NCI-H2081 treated with DMSO at 0.1 percent for 48 hours (cell line): ENCODE data around the gene PIN1.
A peak's percentile ranks its signal among the peaks of the same experiment; 100 is the strongest.
"Not testable (repeated sequence)": the region's sequence is repeated elsewhere in the genome, so short reads cannot be mapped to it uniquely, and the experiment has no call there.

Experiments
- DNase-seq: peaks from one replicate; lab custom pipeline; 2025; lab: John Stamatoyannopoulos, UW

Gene PIN1

DNA sequence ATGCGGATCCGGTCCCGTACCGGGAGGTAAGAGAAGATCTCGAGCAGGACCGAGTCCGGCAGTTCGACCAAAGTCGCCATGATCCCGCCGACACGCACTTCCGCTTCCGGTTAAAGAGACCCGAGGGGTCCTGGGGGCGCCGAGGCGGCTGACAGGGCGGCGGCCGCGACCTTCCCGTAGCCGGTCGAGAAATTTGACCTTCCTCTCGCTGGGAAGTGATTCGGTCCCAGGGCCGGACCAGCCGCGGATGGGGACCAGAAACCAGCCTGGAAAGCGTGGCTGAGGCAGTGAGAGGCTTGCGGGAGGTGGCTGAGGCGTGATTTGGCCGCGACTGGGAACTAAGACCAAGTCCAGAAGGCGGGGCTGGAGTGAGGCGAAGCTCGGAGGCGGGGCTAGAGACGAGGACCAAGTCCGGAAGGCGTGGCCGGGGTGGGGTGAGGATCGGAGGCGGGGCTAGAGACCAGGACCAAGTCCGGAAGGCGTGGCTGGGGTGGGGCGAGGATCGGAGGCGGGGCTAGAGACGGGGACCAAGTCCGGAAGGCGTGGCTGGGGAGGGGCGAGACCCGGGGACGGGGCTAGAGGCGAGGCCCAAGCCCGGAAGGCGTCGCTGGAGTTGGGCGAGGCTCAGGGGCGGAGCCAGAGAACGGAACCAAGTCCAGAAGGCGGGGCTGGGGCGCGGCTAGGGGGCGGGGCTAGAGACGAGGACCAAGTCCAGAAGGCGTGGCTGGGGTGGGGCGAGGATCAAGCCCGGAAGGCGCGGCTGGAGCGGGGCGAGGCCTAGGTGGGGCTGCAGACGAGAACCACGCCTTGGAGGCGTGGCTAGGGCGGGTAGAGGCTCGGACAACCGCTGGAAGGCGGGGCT lies 16.2 kb upstream of the PIN1 start, which contains the start of gene FBXL12:
TSS of gene FBXL12 (minus strand) at position 346 of the 862 bp plus-strand sequence. CDS start at position 80, 266 bp downstream.
- peak; percentile 86 for DNase-seq

- no peak for DNase-seq
Observed at GRCh38 chr19:9819596-9819909, 15.6 kb upstream of the PIN1 start.

DNA sequence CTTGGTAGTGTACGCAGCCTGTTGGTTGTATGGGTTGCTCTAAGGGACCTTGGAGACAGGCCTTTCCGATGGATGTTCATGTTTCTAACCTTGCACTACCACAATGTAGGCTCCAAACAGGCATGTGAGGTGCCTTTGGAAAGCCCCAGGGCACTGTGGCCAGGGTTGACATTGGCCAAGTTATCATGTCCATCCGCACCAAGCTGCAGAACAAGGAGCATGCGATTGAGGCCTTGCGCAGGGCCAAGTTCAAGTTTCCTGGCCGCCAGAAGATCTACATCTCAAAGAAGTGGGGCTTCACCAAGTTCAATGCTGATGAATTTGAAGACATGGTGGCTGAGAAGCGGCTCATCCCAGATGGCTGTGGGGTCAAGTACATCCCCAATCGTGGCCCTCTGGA lies 15.1 kb upstream of the PIN1 start:
- DNase-seq: not testable (repeated sequence)

GRCh38 chr19:9823816-9824215 lies 11.3 kb upstream of the PIN1 start:
- no peak for DNase-seq

DNA sequence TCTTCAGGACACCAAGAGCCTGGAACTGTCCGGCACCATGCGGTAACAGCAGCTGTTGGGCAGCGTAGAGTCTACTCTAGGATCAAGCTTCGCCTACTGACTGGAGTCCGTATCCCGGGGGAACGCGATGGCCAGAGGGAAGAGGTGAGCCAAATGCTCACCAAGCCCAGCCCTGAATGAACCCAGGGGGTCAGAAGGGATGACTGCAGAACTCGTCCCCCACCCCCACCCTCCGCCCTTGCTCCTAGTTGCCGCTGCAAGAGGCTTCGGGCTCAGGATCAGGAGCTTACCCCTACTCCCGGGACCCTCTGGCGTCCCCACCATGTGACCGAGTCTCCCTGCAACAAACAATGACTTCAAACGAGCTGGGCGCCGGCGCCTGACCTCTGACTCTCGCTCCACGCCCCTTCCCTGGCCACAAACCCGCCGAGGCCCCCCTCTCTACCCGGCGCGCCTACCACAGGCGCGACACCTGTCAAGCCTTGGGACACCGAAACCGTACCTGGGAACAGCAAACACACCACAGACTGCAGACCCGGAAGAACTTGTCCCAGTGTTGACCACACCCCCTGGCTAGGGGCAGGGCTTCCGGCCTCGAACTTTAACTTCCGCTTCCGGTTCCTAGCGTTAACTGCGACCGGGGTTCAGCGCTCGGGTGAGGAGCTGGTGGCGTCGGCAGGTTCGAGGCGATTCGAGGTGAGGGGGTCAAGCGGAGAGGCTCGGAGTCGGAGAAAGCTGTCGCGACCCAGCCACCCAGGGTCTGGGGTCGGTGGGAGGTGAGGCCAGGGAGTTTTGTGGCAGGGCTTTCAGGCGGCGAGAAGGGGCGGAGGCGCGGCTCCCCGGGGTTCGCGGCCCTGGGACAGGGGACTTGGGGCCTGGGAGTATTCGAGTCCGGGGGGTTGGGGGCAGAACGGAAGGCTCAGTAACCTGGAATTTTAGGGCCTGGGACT lies 7.6 kb upstream of the PIN1 start, which contains the start of gene UBL5:
TSS of gene UBL5 (plus strand) at position 630 of the 950 bp plus-strand sequence. CDS start 420 bp downstream, outside the sequence.
- peak; percentile 49 for DNase-seq

- DNase-seq: no peak
Observed at GRCh38 chr19:9828551-9829063, 6.5 kb upstream of the PIN1 start.

GRCh38 chr19:9834307-9834725 lies 802 bp upstream of the PIN1 start:
- DNase-seq: no peak

- DNase-seq: no peak
Observed at GRCh38 chr19:9835507-9835949, 410 bp downstream of the PIN1 start.

DNA sequence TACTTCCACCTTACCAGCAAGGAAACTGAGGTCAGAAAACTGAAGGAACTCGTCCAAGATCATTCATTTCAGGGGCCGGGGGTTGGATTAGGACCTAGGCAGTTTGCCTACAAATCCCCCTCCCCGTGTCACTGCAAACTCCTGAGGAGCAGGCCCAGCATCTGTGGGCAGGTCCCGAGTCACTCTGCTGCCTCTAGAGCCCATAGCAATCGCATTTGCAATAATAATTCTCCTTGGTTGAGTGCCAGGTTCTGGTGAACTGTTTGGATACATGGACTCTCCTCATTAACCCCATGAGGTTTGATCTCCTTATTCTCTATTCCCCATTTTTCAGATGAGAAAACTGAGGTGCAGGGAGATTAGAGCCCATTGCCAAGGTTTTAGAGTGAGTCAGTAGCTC lies 903 bp downstream of the PIN1 start:
- DNase-seq: no peak

DNA sequence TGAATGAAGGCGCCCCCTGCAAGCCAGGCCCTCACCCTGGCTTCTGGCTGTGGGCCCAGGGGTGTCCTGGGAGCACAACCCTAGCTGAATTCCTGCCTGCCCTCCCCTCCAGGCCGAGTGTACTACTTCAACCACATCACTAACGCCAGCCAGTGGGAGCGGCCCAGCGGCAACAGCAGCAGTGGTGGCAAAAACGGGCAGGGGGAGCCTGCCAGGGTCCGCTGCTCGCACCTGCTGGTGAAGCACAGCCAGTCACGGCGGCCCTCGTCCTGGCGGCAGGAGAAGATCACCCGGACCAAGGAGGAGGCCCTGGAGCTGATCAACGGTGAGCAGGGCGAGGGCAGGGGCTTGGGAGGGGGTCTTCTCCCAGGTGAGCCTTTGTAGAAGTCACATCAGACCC lies 3.2 kb downstream of the PIN1 start:
- DNase-seq: no peak

- DNase-seq: no peak
Observed at GRCh38 chr19:9839415-9839814, 4.3 kb downstream of the PIN1 start.

GRCh38 chr19:9842834-9843625 lies 7.9 kb downstream of the PIN1 start:
- DNase-seq: no peak

- DNase-seq: not testable (repeated sequence)
Observed at GRCh38 chr19:9843626-9844273, 8.6 kb downstream of the PIN1 start.

GRCh38 chr19:9847087-9847671 lies 12.1 kb downstream of the PIN1 start:
- DNase-seq: no peak

DNA sequence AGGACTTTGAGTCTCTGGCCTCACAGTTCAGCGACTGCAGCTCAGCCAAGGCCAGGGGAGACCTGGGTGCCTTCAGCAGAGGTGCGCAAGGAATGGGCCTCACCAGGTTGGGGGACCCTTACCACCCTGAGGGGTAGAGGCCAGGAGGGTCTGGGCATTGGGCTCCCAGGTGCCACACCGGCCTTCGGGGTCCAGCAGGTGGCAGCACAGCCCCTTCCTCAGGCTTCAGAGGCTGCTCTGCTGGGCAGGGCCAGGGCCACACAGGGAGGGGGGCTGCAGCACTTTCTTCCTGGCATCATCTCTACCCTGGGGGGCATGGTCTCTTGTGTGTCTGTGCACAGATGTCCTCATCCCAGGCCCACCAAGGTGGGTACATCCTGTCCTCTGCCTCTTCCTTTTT lies 12.9 kb downstream of the PIN1 start:
- no peak for DNase-seq

DNA sequence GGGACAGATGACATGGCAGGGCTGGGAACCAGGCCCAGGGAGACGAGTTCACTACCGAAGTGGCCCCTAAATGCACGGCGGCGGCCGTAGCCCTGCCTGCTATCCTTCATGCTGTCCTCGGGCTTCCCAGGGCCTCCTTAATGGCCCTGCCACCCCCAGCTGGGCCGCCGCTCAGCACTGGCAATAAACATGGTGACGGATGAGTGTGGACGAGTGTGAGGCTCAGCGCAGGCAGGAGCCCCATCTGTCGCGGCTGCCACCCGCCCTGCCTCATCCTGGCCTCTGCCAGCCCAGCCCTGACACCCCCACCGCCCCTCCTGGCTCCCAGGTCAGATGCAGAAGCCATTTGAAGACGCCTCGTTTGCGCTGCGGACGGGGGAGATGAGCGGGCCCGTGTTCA lies 13.6 kb downstream of the PIN1 start:
- no peak for DNase-seq

GRCh38 chr19:9849791-9850190 lies 14.7 kb downstream of the PIN1 start:
- no peak for DNase-seq

- DNase-seq: no peak
Observed at GRCh38 chr19:9850235-9850959, 15.3 kb downstream of the PIN1 start.

GRCh38 chr19:9854282-9854846 lies 19.2 kb downstream of the PIN1 start:
- DNase-seq: no peak

DNA sequence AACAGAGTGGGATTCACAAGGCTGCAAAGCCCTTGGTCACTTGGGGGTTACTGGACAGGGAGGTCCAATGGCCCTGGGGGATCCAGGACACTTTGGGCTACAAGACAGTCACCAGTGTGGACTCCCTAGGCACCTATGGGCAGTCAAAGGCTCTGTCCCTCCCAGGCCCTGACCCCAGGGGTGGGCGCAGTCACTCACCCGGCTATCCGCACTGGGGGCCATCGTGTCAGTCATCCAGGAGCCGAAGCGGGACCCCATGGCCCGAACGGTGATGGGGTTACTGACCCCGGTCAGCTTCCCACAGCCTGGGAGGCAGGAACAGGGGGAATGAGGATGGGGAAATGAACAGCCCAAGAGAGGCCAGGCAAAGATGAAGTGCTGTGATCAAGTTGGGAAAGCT lies 21.5 kb downstream of the PIN1 start:
- DNase-seq: no peak
